HepG2 (cell line): ENCODE results near the gene CAVIN2. TPM values are rescaled to one million over a fixed set of nuclear protein-coding genes. Genes with fewer than 3 reads are reported as not detected.

ENCODE experiments used
- HIVEP1 ChIP-seq: sonication (generic); formaldehyde crosslinking; IDR thresholded peaks from 2 replicates; pipeline ENCODE4 v1.4.0; 2020; ENCODE audit warnings: mild to moderate bottlenecking, missing genetic modification reagents
- ZBTB21 ChIP-seq: sonication (generic); formaldehyde crosslinking; IDR thresholded peaks from 2 replicates; pipeline ENCODE4 v1.4.0; 2020; ENCODE audit warnings: missing genetic modification reagents
- ZFP82 ChIP-seq: sonication (generic); formaldehyde crosslinking; IDR thresholded peaks from 2 replicates; pipeline ENCODE4 v1.5.1; 2020; ENCODE audit warnings: mild to moderate bottlenecking, missing genetic modification reagents, borderline replicate concordance
- ZNF251 ChIP-seq: sonication (generic); formaldehyde crosslinking; IDR thresholded peaks from 2 replicates; pipeline ENCODE4 v1.9.0; 2021; ENCODE audit warnings: mild to moderate bottlenecking, missing genetic modification reagents
- ZNF546 ChIP-seq: sonication (generic); formaldehyde crosslinking; conservative IDR thresholded peaks from 2 replicates; pipeline ENCODE4 v1.8.1; 2023; ENCODE audit warnings: mild to moderate bottlenecking, missing genetic modification reagents
- polyA plus RNA-seq, 8 experiments: library from polyadenylated mRNA; depleted of rRNA in 3 of 8; stranded (reverse) in 7 of 8; unstranded in 1 of 8; fragments of >200 nt; fragmentation: Illumina TruSeq in 4 of 8; extraction: Trizol in 4 of 8; gene quantifications; 2 replicates each; pipeline versions ENCODE4 v1.2.1 to v1.2.3, GENCODE V29; 2011 to 2016; ENCODE audit warnings: low read depth in 4 of 8, missing spikeins in 1 of 8, mixed read lengths in 1 of 8; ENCODE audit not compliant: insufficient read depth in 1 of 8
- total RNA-seq, 5 experiments: library from RNA; depleted of rRNA; stranded (reverse); fragments of >200 nt; fragmentation: Illumina TruSeq; extraction: Trizol; gene quantifications; 2 replicates each; pipeline ENCODE4 v1.2.3, GENCODE V29; 2016; ENCODE audit warnings: low read depth in 1 of 5
- TF ChIP-seq, protein P1 (sequence below), 2 experiments: fragments of 450-650 bp in 1 of 2; sonication (generic) in 1 of 2; formaldehyde crosslinking in 1 of 2; IDR thresholded peaks; 2 replicates each; pipeline versions ENCODE4 v1.6.1 to v1.8.0; 2016 to 2022; ENCODE audit warnings: antibody characterized with exemption in 1 of 2, mild to moderate bottlenecking in 1 of 2, missing genetic modification reagents in 1 of 2
- TF ChIP-seq, protein P2 (sequence below): sonication (generic); formaldehyde crosslinking; IDR thresholded peaks from 2 replicates; pipeline ENCODE4 v1.5.0; 2020; ENCODE audit warnings: mild to moderate bottlenecking, missing genetic modification reagents, borderline replicate concordance
- TF ChIP-seq, protein P3 (sequence below): sonication (generic); formaldehyde crosslinking; IDR thresholded peaks from 2 replicates; pipeline ENCODE4 v1.4.0; 2020; ENCODE audit warnings: mild to moderate bottlenecking, missing genetic modification reagents

CAVIN2 gene
- total and polyA plus RNA-seq, 2 of the 13 experiments (the other 11 are each of a cell fraction or from before 2014, with no cell fraction given), result 7.6 to 38.8 TPM

DNA sequence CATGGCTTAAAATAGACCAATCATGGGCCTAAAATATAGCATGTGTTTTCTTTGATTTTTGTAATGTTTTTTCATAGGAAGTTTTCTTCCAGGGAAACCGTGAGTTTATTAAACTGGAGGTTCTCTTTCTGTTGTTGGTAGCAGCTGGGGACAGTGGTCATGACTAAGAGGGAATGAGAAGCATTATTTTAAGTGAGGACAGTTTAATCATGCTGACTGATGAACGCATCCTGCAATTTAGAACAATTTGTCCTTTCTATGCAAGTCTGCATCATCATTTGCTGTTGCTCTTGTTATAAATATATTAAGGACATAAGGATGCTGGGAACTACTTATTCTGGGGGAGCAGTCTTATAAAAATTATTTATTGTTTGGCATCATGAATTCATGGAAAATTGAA, 51.2 kb downstream of the CAVIN2 start (continued):
- TF ChIP-seq HIVEP1 (CRISPR knock-in tag) (no peak), ZFP82 (CRISPR knock-in tag) (no peak), ZNF546 (no peak), ZNF251 (no peak), ZBTB21 (CRISPR knock-in tag) (no peak)
- TF ChIP-seq, protein P1, sequence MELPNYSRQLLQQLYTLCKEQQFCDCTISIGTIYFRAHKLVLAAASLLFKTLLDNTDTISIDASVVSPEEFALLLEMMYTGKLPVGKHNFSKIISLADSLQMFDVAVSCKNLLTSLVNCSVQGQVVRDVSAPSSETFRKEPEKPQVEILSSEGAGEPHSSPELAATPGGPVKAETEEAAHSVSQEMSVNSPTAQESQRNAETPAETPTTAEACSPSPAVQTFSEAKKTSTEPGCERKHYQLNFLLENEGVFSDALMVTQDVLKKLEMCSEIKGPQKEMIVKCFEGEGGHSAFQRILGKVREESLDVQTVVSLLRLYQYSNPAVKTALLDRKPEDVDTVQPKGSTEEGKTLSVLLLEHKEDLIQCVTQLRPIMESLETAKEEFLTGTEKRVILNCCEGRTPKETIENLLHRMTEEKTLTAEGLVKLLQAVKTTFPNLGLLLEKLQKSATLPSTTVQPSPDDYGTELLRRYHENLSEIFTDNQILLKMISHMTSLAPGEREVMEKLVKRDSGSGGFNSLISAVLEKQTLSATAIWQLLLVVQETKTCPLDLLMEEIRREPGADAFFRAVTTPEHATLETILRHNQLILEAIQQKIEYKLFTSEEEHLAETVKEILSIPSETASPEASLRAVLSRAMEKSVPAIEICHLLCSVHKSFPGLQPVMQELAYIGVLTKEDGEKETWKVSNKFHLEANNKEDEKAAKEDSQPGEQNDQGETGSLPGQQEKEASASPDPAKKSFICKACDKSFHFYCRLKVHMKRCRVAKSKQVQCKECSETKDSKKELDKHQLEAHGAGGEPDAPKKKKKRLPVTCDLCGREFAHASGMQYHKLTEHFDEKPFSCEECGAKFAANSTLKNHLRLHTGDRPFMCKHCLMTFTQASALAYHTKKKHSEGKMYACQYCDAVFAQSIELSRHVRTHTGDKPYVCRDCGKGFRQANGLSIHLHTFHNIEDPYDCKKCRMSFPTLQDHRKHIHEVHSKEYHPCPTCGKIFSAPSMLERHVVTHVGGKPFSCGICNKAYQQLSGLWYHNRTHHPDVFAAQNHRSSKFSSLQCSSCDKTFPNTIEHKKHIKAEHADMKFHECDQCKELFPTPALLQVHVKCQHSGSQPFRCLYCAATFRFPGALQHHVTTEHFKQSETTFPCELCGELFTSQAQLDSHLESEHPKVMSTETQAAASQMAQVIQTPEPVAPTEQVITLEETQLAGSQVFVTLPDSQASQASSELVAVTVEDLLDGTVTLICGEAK (IDR thresholded peaks at IDR 0.05), result no peak
- TF ChIP-seq, protein P1 (CRISPR knock-in tag; IDR thresholded peaks at IDR 0.05), result no peak
- TF ChIP-seq, protein P2, sequence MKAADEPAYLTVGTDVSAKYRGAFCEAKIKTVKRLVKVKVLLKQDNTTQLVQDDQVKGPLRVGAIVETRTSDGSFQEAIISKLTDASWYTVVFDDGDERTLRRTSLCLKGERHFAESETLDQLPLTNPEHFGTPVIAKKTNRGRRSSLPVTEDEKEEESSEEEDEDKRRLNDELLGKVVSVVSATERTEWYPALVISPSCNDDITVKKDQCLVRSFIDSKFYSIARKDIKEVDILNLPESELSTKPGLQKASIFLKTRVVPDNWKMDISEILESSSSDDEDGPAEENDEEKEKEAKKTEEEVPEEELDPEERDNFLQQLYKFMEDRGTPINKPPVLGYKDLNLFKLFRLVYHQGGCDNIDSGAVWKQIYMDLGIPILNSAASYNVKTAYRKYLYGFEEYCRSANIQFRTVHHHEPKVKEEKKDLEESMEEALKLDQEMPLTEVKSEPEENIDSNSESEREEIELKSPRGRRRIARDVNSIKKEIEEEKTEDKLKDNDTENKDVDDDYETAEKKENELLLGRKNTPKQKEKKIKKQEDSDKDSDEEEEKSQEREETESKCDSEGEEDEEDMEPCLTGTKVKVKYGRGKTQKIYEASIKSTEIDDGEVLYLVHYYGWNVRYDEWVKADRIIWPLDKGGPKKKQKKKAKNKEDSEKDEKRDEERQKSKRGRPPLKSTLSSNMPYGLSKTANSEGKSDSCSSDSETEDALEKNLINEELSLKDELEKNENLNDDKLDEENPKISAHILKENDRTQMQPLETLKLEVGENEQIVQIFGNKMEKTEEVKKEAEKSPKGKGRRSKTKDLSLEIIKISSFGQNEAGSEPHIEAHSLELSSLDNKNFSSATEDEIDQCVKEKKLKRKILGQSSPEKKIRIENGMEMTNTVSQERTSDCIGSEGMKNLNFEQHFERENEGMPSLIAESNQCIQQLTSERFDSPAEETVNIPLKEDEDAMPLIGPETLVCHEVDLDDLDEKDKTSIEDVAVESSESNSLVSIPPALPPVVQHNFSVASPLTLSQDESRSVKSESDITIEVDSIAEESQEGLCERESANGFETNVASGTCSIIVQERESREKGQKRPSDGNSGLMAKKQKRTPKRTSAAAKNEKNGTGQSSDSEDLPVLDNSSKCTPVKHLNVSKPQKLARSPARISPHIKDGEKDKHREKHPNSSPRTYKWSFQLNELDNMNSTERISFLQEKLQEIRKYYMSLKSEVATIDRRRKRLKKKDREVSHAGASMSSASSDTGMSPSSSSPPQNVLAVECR (CRISPR knock-in tag), result no peak
- TF ChIP-seq, protein P3, sequence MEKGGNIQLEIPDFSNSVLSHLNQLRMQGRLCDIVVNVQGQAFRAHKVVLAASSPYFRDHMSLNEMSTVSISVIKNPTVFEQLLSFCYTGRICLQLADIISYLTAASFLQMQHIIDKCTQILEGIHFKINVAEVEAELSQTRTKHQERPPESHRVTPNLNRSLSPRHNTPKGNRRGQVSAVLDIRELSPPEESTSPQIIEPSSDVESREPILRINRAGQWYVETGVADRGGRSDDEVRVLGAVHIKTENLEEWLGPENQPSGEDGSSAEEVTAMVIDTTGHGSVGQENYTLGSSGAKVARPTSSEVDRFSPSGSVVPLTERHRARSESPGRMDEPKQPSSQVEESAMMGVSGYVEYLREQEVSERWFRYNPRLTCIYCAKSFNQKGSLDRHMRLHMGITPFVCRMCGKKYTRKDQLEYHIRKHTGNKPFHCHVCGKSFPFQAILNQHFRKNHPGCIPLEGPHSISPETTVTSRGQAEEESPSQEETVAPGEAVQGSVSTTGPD (CRISPR knock-in tag), result no peak
- TF ChIP-seq, all 625 proteins: peak for 0
